ENCODE measurements around the gene CBLN3.

DNA sequence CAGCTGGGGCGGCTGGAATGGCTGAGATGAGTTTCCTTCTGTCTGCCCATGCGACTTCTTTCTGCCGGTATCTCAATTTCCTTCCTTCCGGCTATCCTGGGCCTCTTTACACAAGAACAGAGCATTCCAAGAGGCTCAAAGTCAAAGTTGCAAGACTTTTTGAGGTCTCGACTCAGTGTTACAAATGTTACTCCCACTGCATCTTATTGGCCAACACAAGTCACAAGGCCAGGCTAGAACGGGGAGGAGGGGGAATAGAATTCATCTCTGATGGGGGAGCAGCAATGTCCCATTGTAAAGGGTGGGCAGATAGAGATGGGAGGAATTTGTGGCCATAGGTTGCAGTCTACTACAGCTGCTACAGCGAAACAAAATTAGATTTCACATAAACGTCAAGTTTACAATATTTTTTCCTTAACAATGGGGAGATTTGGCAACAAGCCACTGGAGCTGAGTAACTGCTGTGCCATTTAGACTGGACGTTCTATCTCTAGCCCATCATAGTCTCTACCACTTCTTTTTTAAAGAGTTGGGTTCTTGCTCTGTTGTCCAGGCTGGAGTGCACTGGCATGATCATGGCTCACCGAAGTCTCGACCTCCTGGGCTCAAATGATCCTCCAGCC, 40.1 kb downstream of the CBLN3 start:
- TF ChIP-seq, protein P1, sequence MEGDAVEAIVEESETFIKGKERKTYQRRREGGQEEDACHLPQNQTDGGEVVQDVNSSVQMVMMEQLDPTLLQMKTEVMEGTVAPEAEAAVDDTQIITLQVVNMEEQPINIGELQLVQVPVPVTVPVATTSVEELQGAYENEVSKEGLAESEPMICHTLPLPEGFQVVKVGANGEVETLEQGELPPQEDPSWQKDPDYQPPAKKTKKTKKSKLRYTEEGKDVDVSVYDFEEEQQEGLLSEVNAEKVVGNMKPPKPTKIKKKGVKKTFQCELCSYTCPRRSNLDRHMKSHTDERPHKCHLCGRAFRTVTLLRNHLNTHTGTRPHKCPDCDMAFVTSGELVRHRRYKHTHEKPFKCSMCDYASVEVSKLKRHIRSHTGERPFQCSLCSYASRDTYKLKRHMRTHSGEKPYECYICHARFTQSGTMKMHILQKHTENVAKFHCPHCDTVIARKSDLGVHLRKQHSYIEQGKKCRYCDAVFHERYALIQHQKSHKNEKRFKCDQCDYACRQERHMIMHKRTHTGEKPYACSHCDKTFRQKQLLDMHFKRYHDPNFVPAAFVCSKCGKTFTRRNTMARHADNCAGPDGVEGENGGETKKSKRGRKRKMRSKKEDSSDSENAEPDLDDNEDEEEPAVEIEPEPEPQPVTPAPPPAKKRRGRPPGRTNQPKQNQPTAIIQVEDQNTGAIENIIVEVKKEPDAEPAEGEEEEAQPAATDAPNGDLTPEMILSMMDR (IDR thresholded peaks at IDR 0.05; ENCODE audit: borderline replicate concordance, extremely low read depth, low read length, poor library complexity, severe bottlenecking) = no peak
- no peak for TF ChIP-seq EZH2 (IDR thresholded peaks at IDR 0.05; ENCODE audit: borderline replicate concordance, low read depth, low read length, severe bottlenecking)

Measured in DND-41 (cell line).